NCI-H1694 treated with DMSO at 0.1 percent for 48 hours (cell line): ENCODE data around the gene CDC20.
"Not testable (repeated sequence)": the region's sequence is repeated elsewhere in the genome, so short reads cannot be mapped to it uniquely, and the experiment has no call there.

Experiments used
- DNase-seq: peaks from one replicate; lab custom pipeline; 2025; lab: John Stamatoyannopoulos, UW

CDC20 gene

GRCh38 chr1:43383449-43383848 is 24.7 kb downstream of the CDC20 start:
- DNase-seq, result peak; percentile 3

GRCh38 chr1:43386676-43387075 is 27.9 kb downstream of the CDC20 start:
- no peak for DNase-seq

- DNase-seq, result no peak
These were observed 29.3 kb downstream of the CDC20 start for GRCh38 chr1:43387976-43388599.

- no peak for DNase-seq
These were observed 29.8 kb downstream of the CDC20 start for GRCh38 chr1:43388613-43389012.

- peak; percentile 87 for DNase-seq
These were observed 30.8 kb downstream of the CDC20 start, which contains the start of the genes MED8 and SZT2 for GRCh38 chr1:43389326-43390313. Gene MED8, minus strand, starts transcription at chr1:43389800. Its CDS starts 36 bp downstream, at chr1:43389764. Gene SZT2, plus strand, starts transcription at chr1:43389899. Its CDS starts 70 bp downstream, at chr1:43389969.

- no peak for DNase-seq
These were observed 33.9 kb downstream of the CDC20 start for GRCh38 chr1:43392702-43393101.

GRCh38 chr1:43395523-43395922 is 36.7 kb downstream of the CDC20 start:
- no peak for DNase-seq

GRCh38 chr1:43396059-43396458 is 37.3 kb downstream of the CDC20 start:
- DNase-seq, result no peak

GRCh38 chr1:43398227-43398626 is 39.4 kb downstream of the CDC20 start:
- no peak for DNase-seq

GRCh38 chr1:43400441-43400840 is 41.7 kb downstream of the CDC20 start:
- not testable (repeated sequence) for DNase-seq

- DNase-seq, result no peak
These were observed 43.5 kb downstream of the CDC20 start for GRCh38 chr1:43402089-43402865.

- no peak for DNase-seq
These were observed 45.6 kb downstream of the CDC20 start for GRCh38 chr1:43404353-43404752.

- DNase-seq, result no peak
These were observed 46.6 kb downstream of the CDC20 start for GRCh38 chr1:43405219-43405875.

GRCh38 chr1:43405876-43406234 is 47.1 kb downstream of the CDC20 start:
- no peak for DNase-seq

- no peak for DNase-seq
These were observed 51.8 kb downstream of the CDC20 start for GRCh38 chr1:43410571-43410970.
